ENCODE results near the gene TSTD2. TPM values are rescaled to one million over a fixed set of nuclear protein-coding genes. Genes with fewer than 3 reads are reported as not detected.

TSTD2 gene
- total RNA-seq: 21.4 TPM

GRCh38 chr9:97632985-97633858 is at the start of gene TSTD2, which contains the start of gene NCBP1:
TSS of gene TSTD2 (minus strand) at chr9:97633368. CDS start at chr9:97627562, 5,806 bp downstream.
TSS of gene NCBP1 (plus strand) at chr9:97633821. CDS start at chr9:97633882, 61 bp downstream.
- Histone ChIP-seq H3K4me3 (ENCODE audit: low read length in 3 of 3) (peak within 1 kb of the TSS; percentile 87 to 96 (median 93)), H3K4me1 (ENCODE audit: control insufficient read depth in 3 of 3, insufficient read depth in 3 of 3, low read length in 3 of 3) (peaks cover 40 to 52% (median 42%) of the 10 kb centered on the region in 3 donors), H3K9me3 (ENCODE audit: control insufficient read depth in 3 of 3, low read length in 3 of 3) (no peaks in the 10 kb centered on the region)

DNA sequence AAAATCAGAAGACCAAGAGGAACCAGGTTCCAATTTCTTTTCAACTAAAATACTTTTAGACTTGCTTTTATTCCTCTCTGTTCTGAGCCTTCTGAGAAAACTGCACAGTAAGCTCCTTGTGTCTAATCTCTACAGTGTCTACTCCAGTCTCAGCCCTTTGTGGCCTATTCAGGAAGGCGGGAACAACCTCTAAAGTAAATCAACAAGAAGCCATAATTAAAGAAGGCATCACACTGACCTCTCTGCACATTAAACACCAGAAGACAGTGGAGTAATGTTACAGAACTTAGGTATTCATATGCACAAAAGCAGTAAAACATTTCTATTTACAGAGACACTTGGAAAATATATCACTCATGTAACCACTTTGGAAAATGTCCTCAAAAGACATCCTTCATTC is 49.1 kb upstream of the TSTD2 start:
- H3K36me3 ChIP-seq (ENCODE audit: control insufficient read depth in 3 of 3, insufficient read depth in 3 of 3, low read length in 3 of 3): peaks cover 14 to 47% (median 38%) of the 10 kb centered on the region in 3 donors
- H3K9me3 ChIP-seq (ENCODE audit: control insufficient read depth in 3 of 3, low read length in 3 of 3): no peaks in the 10 kb centered on the region
- no peaks in the 10 kb centered on the region for H3K27me3 ChIP-seq (ENCODE audit: control insufficient read depth in 3 of 3, insufficient read depth in 3 of 3, low read length in 3 of 3)
- H3K4me3 ChIP-seq (ENCODE audit: low read length in 3 of 3): no peak overlapping the region
- no peak overlapping the region for H3K27ac ChIP-seq (ENCODE audit: low read depth, low read length)
- H3K4me1 ChIP-seq (ENCODE audit: control insufficient read depth in 3 of 3, insufficient read depth in 3 of 3, low read length in 3 of 3): no peaks in the 10 kb centered on the region
- H3K9ac ChIP-seq (ENCODE audit: low read depth in 1 of 3, low read length in 3 of 3): no peak overlapping the region

More at GRCh38 chr9:97632985-97633858, at the start of gene TSTD2, which contains the start of gene NCBP1:
- Histone ChIP-seq H3K36me3 (ENCODE audit: control insufficient read depth in 3 of 3, insufficient read depth in 3 of 3, low read length in 3 of 3) (peaks cover 0 to 2% (median 0%) of the 10 kb centered on the region in 3 donors), H3K27me3 (ENCODE audit: control insufficient read depth in 3 of 3, insufficient read depth in 3 of 3, low read length in 3 of 3) (no peaks in the 10 kb centered on the region), H3K27ac (ENCODE audit: low read depth, low read length) (peak within 1 kb of the TSS; percentile 97), H3K9ac (ENCODE audit: low read depth in 1 of 3, low read length in 3 of 3) (peak within 1 kb of the TSS; percentile 95 to 99 (median 98))

DNA sequence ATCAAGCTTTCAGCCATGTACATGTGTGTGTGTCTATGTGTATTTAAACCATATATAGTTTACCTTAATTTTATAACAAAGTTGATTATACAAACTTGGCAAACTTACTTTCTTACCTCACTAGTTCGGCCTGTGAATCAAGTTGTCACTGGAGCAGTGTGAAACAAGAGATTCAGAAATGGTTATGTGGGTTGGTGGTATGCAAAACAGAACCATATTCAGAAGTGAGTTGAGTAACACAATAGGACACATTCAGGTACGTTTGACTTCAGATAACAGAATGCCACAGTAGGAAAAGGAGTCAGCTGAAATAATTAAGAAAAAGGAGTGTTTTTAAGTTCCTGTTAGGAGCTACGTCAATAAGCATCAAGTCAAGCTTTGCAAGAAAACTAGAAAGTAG is 42.5 kb upstream of the TSTD2 start:
- Histone ChIP-seq H3K4me1 (ENCODE audit: control insufficient read depth in 3 of 3, insufficient read depth in 3 of 3, low read length in 3 of 3) (no peaks in the 10 kb centered on the region), H3K27me3 (ENCODE audit: control insufficient read depth in 3 of 3, insufficient read depth in 3 of 3, low read length in 3 of 3) (no peaks in the 10 kb centered on the region), H3K9ac (ENCODE audit: low read depth in 1 of 3, low read length in 3 of 3) (no peak overlapping the region), H3K9me3 (ENCODE audit: control insufficient read depth in 3 of 3, low read length in 3 of 3) (no peaks in the 10 kb centered on the region), H3K36me3 (ENCODE audit: control insufficient read depth in 3 of 3, insufficient read depth in 3 of 3, low read length in 3 of 3) (peaks cover 20 to 53% (median 45%) of the 10 kb centered on the region in 3 donors), H3K4me3 (ENCODE audit: low read length in 3 of 3) (no peak overlapping the region), H3K27ac (ENCODE audit: low read depth, low read length) (no peak overlapping the region)

DNA sequence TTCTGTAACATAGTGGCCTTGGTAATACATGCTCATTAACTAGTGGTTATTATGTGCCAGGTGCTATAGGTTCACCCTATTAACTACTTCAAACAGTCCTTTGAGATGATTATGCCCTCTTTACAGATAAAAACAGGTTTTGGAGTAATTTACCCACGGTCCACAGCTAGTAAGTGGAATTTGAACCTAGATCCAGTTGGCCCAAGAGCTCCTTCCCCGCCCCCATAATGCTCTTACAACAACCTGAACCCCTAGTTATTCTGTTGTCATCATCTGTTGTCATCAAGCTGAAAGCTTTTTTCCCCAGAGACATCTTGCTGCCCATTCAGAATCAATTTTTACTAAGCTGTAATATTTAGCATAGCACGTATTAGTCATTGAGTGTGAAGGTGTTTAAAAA is 40.8 kb upstream of the TSTD2 start:
- no peak overlapping the region for H3K9ac ChIP-seq (ENCODE audit: low read depth in 1 of 3, low read length in 3 of 3)
- H3K27me3 ChIP-seq (ENCODE audit: control insufficient read depth in 3 of 3, insufficient read depth in 3 of 3, low read length in 3 of 3): no peaks in the 10 kb centered on the region
- H3K4me1 ChIP-seq (ENCODE audit: control insufficient read depth in 3 of 3, insufficient read depth in 3 of 3, low read length in 3 of 3): no peaks in the 10 kb centered on the region
- no peaks in the 10 kb centered on the region for H3K9me3 ChIP-seq (ENCODE audit: control insufficient read depth in 3 of 3, low read length in 3 of 3)
- peaks cover 29 to 60% (median 57%) of the 10 kb centered on the region in 3 donors for H3K36me3 ChIP-seq (ENCODE audit: control insufficient read depth in 3 of 3, insufficient read depth in 3 of 3, low read length in 3 of 3)
- H3K27ac ChIP-seq (ENCODE audit: low read depth, low read length): no peak overlapping the region
- no peak overlapping the region for H3K4me3 ChIP-seq (ENCODE audit: low read length in 3 of 3)

GRCh38 chr9:97672403-97672802 is 39.2 kb upstream of the TSTD2 start:
- Histone ChIP-seq H3K4me1 (ENCODE audit: control insufficient read depth in 3 of 3, insufficient read depth in 3 of 3, low read length in 3 of 3) (no peaks in the 10 kb centered on the region), H3K9me3 (ENCODE audit: control insufficient read depth in 3 of 3, low read length in 3 of 3) (no peaks in the 10 kb centered on the region), H3K27ac (ENCODE audit: low read depth, low read length) (no peak overlapping the region), H3K27me3 (ENCODE audit: control insufficient read depth in 3 of 3, insufficient read depth in 3 of 3, low read length in 3 of 3) (no peaks in the 10 kb centered on the region), H3K36me3 (ENCODE audit: control insufficient read depth in 3 of 3, insufficient read depth in 3 of 3, low read length in 3 of 3) (peaks cover 34 to 68% (median 61%) of the 10 kb centered on the region in 3 donors), H3K4me3 (ENCODE audit: low read length in 3 of 3) (no peak overlapping the region), H3K9ac (ENCODE audit: low read depth in 1 of 3, low read length in 3 of 3) (no peak overlapping the region)

DNA sequence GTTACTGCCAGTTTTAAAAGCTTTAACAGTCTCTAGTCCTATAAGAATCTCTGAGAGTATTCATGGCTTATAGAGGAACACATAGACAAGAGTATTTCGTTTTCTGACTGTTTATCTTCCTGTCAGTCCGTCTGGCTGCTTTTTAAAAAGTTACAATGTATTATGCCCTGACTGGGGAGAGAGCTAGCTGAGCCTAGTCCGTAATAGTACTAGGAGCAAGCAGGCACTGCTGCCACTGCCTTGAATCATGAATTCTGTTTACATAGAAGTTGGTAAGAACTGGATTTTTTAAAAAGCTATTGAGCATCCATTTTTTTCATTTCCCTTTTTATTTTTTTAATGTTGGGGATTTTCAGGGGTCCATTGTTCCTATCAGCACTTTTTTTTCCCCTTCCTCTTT is 37.4 kb upstream of the TSTD2 start:
- Histone ChIP-seq H3K9ac (ENCODE audit: low read depth in 1 of 3, low read length in 3 of 3) (no peak overlapping the region), H3K9me3 (ENCODE audit: control insufficient read depth in 3 of 3, low read length in 3 of 3) (no peaks in the 10 kb centered on the region), H3K27ac (ENCODE audit: low read depth, low read length) (no peak overlapping the region), H3K27me3 (ENCODE audit: control insufficient read depth in 3 of 3, insufficient read depth in 3 of 3, low read length in 3 of 3) (no peaks in the 10 kb centered on the region), H3K36me3 (ENCODE audit: control insufficient read depth in 3 of 3, insufficient read depth in 3 of 3, low read length in 3 of 3) (peaks cover 43 to 82% (median 70%) of the 10 kb centered on the region in 3 donors), H3K4me3 (ENCODE audit: low read length in 3 of 3) (no peak overlapping the region), H3K4me1 (ENCODE audit: control insufficient read depth in 3 of 3, insufficient read depth in 3 of 3, low read length in 3 of 3) (no peaks in the 10 kb centered on the region)

GRCh38 chr9:97668485-97668884 is 35.3 kb upstream of the TSTD2 start:
- Histone ChIP-seq H3K27ac (ENCODE audit: low read depth, low read length) (no peak overlapping the region), H3K36me3 (ENCODE audit: control insufficient read depth in 3 of 3, insufficient read depth in 3 of 3, low read length in 3 of 3) (peaks cover 47 to 80% (median 70%) of the 10 kb centered on the region in 3 donors), H3K9me3 (ENCODE audit: control insufficient read depth in 3 of 3, low read length in 3 of 3) (no peaks in the 10 kb centered on the region), H3K4me1 (ENCODE audit: control insufficient read depth in 3 of 3, insufficient read depth in 3 of 3, low read length in 3 of 3) (no peaks in the 10 kb centered on the region), H3K9ac (ENCODE audit: low read depth in 1 of 3, low read length in 3 of 3) (no peak overlapping the region), H3K27me3 (ENCODE audit: control insufficient read depth in 3 of 3, insufficient read depth in 3 of 3, low read length in 3 of 3) (no peaks in the 10 kb centered on the region), H3K4me3 (ENCODE audit: low read length in 3 of 3) (no peak overlapping the region)

DNA sequence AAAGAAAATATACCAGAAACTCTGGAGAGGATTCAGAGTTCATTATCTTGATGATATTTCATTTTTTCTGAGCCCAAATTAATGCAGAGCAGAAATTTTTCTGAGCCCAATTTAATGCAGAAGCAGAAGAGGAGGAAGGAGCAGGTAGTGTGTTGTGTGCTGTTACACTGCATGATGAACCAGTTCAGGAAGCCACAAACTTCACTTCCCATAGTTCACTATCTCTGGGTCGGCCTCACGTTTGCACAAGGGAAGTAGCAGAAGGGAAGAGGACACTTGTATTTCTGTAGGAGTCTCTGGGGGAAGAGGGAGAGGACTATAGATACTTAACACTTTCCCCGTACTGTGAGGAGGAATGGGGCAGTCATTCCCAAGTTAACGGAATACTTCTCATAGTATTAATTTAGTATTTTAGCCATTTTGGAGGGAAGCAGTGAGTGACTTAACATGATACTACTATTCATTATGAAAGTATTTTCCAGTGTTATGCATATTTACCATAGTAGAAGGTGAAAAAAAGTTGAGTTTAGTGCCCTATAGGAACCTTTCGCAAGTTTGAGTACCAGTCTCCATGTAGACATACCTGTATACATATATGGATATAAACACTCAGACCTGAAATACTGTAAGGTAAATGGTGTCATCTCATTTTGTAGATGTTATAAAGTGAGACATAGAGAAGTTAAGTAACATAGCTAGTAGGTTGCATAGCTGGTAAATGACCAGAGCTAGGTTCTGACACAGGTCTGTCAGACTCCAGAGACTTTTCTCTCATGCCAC is 33.9 kb upstream of the TSTD2 start:
- Histone ChIP-seq H3K4me1 (ENCODE audit: control insufficient read depth in 3 of 3, insufficient read depth in 3 of 3, low read length in 3 of 3) (no peaks in the 10 kb centered on the region), H3K36me3 (ENCODE audit: control insufficient read depth in 3 of 3, insufficient read depth in 3 of 3, low read length in 3 of 3) (peaks cover 41 to 80% (median 75%) of the 10 kb centered on the region in 3 donors), H3K9ac (ENCODE audit: low read depth in 1 of 3, low read length in 3 of 3) (no peak overlapping the region), H3K9me3 (ENCODE audit: control insufficient read depth in 3 of 3, low read length in 3 of 3) (no peaks in the 10 kb centered on the region), H3K4me3 (ENCODE audit: low read length in 3 of 3) (no peak overlapping the region), H3K27ac (ENCODE audit: low read depth, low read length) (no peak overlapping the region), H3K27me3 (ENCODE audit: control insufficient read depth in 3 of 3, insufficient read depth in 3 of 3, low read length in 3 of 3) (no peaks in the 10 kb centered on the region)

DNA sequence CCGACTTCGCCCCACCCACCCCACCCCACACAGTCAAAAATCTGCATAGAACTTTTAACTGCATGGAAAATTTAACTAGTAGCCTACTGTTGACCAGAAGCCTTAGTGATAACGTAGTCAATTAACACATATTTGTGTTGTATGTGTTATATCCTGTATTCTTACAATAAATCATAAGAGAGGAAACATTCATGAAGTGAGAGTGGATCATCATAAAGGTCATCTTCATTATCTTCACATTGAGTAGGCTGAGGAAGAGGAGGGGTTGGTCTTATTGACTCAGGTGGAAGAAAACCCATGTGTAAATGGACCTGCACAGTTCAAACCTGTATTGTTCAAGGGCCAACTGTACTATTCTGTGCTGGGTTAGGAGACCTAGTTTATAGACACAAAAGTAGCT is 32.6 kb upstream of the TSTD2 start:
- Histone ChIP-seq H3K27ac (ENCODE audit: low read depth, low read length) (no peak overlapping the region), H3K36me3 (ENCODE audit: control insufficient read depth in 3 of 3, insufficient read depth in 3 of 3, low read length in 3 of 3) (peaks cover 43 to 82% (median 76%) of the 10 kb centered on the region in 3 donors), H3K4me1 (ENCODE audit: control insufficient read depth in 3 of 3, insufficient read depth in 3 of 3, low read length in 3 of 3) (no peaks in the 10 kb centered on the region), H3K27me3 (ENCODE audit: control insufficient read depth in 3 of 3, insufficient read depth in 3 of 3, low read length in 3 of 3) (no peaks in the 10 kb centered on the region), H3K9ac (ENCODE audit: low read depth in 1 of 3, low read length in 3 of 3) (no peak overlapping the region), H3K4me3 (ENCODE audit: low read length in 3 of 3) (no peak overlapping the region), H3K9me3 (ENCODE audit: control insufficient read depth in 3 of 3, low read length in 3 of 3) (no peaks in the 10 kb centered on the region)

Measured in skeletal muscle tissue (tissue), 4 donors.